HepG2 (cell line): Measurements from ENCODE around the gene PDC. TPM values are rescaled to one million over a fixed set of nuclear protein-coding genes. Genes with fewer than 3 reads are reported as not detected.

Experiments
- ATAC-seq: fragments of 200-7000 bp; cut with Tn5 transposase; 3 replicates; pipeline ENCODE4 v1.9.1; 2020; ENCODE audit warnings: mild to moderate bottlenecking, moderate library complexity
- BruUV-seq: library from RNA; stranded (reverse); fragments of 400-500 nt; replicated peaks from 2 replicates; lab custom pipeline; 2021; lab: Mats Ljungman, UMichigan
- CTCF ChIA-PET: fragments of 300-600 bp; formaldehyde crosslinking; extraction: SDS; loops from one replicate; lab custom pipeline; 2021; ENCODE audit warnings: low total read pairs, inconsistent platforms, low intra/inter-chr PET ratio; lab: Yijun Ruan, JAX
- POLR2A ChIA-PET: fragments of 350-600 bp; sonication (Branson Sonifier 250); formaldehyde crosslinking; loops from one replicate; lab custom pipeline; 2020; ENCODE audit warnings: antibody characterized with exemption, inconsistent platforms; lab: Yijun Ruan, JAX
- DNase-seq: peaks from one replicate; pipeline ENCODE4 v3.0.0-alpha.2; 2015; ENCODE audit warnings: low spot score
- FAIRE-seq: peaks from 3 replicates; lab custom pipeline; 2011; peaks lifted over from hg19 to GRCh38; lab: Jason Lieb, UNC
- H2AFZ ChIP-seq: one replicate; pipeline ENCODE4 v1.6.1; 2011; ENCODE audit warnings: low read length, inconsistent platforms
- H3K27ac ChIP-seq: fragments of 300-600 bp; 3 replicates; pipeline ENCODE4 v1.8.0; 2011; ENCODE audit warnings: mixed run types, mild to moderate bottlenecking, mixed read lengths, low read length, inconsistent platforms; ENCODE audit not compliant: insufficient read depth; ENCODE audit errors: extremely low read length
- H3K27me3 ChIP-seq, 2 experiments: fragments of 200-600 bp in 1 of 2; 2 replicates in 1 of 2; 3 replicates in 1 of 2; pipeline versions ENCODE4 v1.6.0 to v1.8.0; 2011; ENCODE audit warnings: low read length in 2 of 2, mild to moderate bottlenecking in 2 of 2, moderate library complexity in 2 of 2, inconsistent platforms in 1 of 2; ENCODE audit not compliant: insufficient read depth in 2 of 2, control insufficient read depth in 1 of 2
- H3K36me3 ChIP-seq, 2 experiments: fragments of 200-600 bp in 1 of 2; replicated peaks in 1 of 2; 2 replicates in 1 of 2; 3 replicates in 1 of 2; pipeline versions ENCODE4 v1.5.1 to v1.8.0; 2011; ENCODE audit warnings: low read length in 2 of 2, inconsistent platforms in 1 of 2; ENCODE audit not compliant: insufficient read depth in 2 of 2, control insufficient read depth in 1 of 2
- H3K4me1 ChIP-seq: 2 replicates; pipeline ENCODE4 v1.5.1; 2012; ENCODE audit warnings: low read length, inconsistent platforms; ENCODE audit not compliant: insufficient read depth
- H3K4me2 ChIP-seq: 2 replicates; pipeline ENCODE4 v1.6.0; 2011; ENCODE audit warnings: low read depth, low read length, inconsistent platforms
- H3K4me3 ChIP-seq, 3 experiments: fragments of 200-600 bp in 1 of 3; sonication (generic), shearing (Covaris generic) in 1 of 3; replicated peaks in 1 of 3; 2 replicates each; pipeline ENCODE4 v1.5.1; 2011 to 2016; ENCODE audit warnings: low read length in 3 of 3, inconsistent platforms in 2 of 3, low read depth in 2 of 3, mild to moderate bottlenecking in 2 of 3, control low read depth in 1 of 3, mixed read lengths in 1 of 3; ENCODE audit not compliant: insufficient read depth in 1 of 3
- H3K79me2 ChIP-seq: one replicate; pipeline ENCODE4 v1.6.1; 2011; ENCODE audit warnings: low read length, inconsistent platforms; ENCODE audit not compliant: insufficient read depth
- H3K9ac ChIP-seq: 2 replicates; pipeline ENCODE4 v1.6.0; 2011; ENCODE audit warnings: mild to moderate bottlenecking, low read depth, low read length, inconsistent platforms; ENCODE audit not compliant: insufficient read depth
- H3K9me3 ChIP-seq: 2 replicates; pipeline ENCODE4 v1.5.1; 2012; ENCODE audit warnings: mild to moderate bottlenecking, low read length
- H4K20me1 ChIP-seq: 2 replicates; pipeline ENCODE4 v1.6.0; 2011; ENCODE audit warnings: inconsistent platforms, mild to moderate bottlenecking, low read length, moderate library complexity; ENCODE audit not compliant: insufficient read depth
- HMG20B ChIP-seq: conservative IDR thresholded peaks from 2 replicates; pipeline ENCODE4 v1.6.1; 2016; ENCODE audit warnings: missing genetic modification reagents, missing compliant biosample characterization
- MXD1 ChIP-seq: sonication (generic); formaldehyde crosslinking; IDR thresholded peaks from 2 replicates; pipeline ENCODE4 v1.4.0; 2020; ENCODE audit warnings: mild to moderate bottlenecking, missing genetic modification reagents
- NCOA5 ChIP-seq: sonication (generic); formaldehyde crosslinking; IDR thresholded peaks from 2 replicates; pipeline ENCODE4 v1.4.0; 2020; ENCODE audit warnings: missing genetic modification reagents
- RXRB ChIP-seq: IDR thresholded peaks from 2 replicates; pipeline ENCODE4 v1.6.1; 2016; ENCODE audit warnings: borderline replicate concordance, missing genetic modification reagents, missing compliant biosample characterization
- ZNF318 ChIP-seq: sonication (generic); formaldehyde crosslinking; IDR thresholded peaks from 2 replicates; pipeline ENCODE4 v1.4.0; 2020; ENCODE audit warnings: mild to moderate bottlenecking, missing genetic modification reagents
- in situ Hi-C: cut with HindIII; loops from 2 replicates; pipeline ENCODE4 v1.10.0; 2017; ENCODE audit warnings: low pct_unique_long_range_greater_than_20kb; ENCODE audit not compliant: extremely low pct_ligation_motif_present
- intact Hi-C: fragments of 100-400 bp; cut with micrococcal nuclease; formaldehyde crosslinking; loops from one replicate; pipeline ENCODE4 v1.10.0; 2022; ENCODE audit not compliant: unreplicated experiment
- polyA plus RNA-seq, 8 experiments: library from polyadenylated mRNA; depleted of rRNA in 3 of 8; stranded (reverse) in 7 of 8; unstranded in 1 of 8; fragments of >200 nt; fragmentation: Illumina TruSeq in 4 of 8; extraction: Trizol in 4 of 8; gene quantifications; 2 replicates each; pipeline versions ENCODE4 v1.2.1 to v1.2.3, GENCODE V29; 2011 to 2016; ENCODE audit warnings: low read depth in 4 of 8, missing spikeins in 1 of 8, mixed read lengths in 1 of 8; ENCODE audit not compliant: insufficient read depth in 1 of 8
- total RNA-seq, 5 experiments: library from RNA; depleted of rRNA; stranded (reverse); fragments of >200 nt; fragmentation: Illumina TruSeq; extraction: Trizol; gene quantifications; 2 replicates each; pipeline ENCODE4 v1.2.3, GENCODE V29; 2016; ENCODE audit warnings: low read depth in 1 of 5

Gene PDC
- total and polyA plus RNA-seq, 2 of the 13 experiments (the other 11 are each of a cell fraction or from before 2014, with no cell fraction given), result not detected

GRCh38 chr1:186502087-186502486, 41.2 kb upstream of the PDC start:
- Histone ChIP-seq H3K27ac (no peak overlapping the region), H2AFZ (no peak overlapping the region), H4K20me1 (no peaks in the 10 kb centered on the region), H3K27me3 (no peaks in the 10 kb centered on the region; a peak in 1 of 5 replicates), H3K4me3 (no peak overlapping the region), H3K9me3 (no peaks in the 10 kb centered on the region), H3K79me2 (no peaks in the 10 kb centered on the region), H3K9ac (no peak overlapping the region), H3K36me3 (no peaks in the 10 kb centered on the region), H3K4me2 (no peak overlapping the region), H3K4me1 (no peaks in the 10 kb centered on the region)
- ATAC-seq, result no peak
- ChIA-PET POLR2A (no interaction called here), CTCF (no interaction called here)
- in situ Hi-C loops, result no loop called here
- no peak for DNase-seq
- BruUV-seq, result no TSS peak
- no peak for TF ChIP-seq NCOA5 (CRISPR knock-in tag)
- no peak for TF ChIP-seq RXRB (CRISPR knock-in tag)
- TF ChIP-seq MXD1, result no peak
- TF ChIP-seq HMG20B (CRISPR knock-in tag), result no peak
- TF ChIP-seq ZNF318, result no peak
- TF ChIP-seq, all 625 proteins: peak for 0
- intact Hi-C loops, result no loop called here
- FAIRE-seq, result no peak
